DOHH2 (cell line): Measurements from ENCODE around the gene RIMBP2.

ENCODE experiments used
- H3F3A ChIP-seq: fragments of 200-600 bp; sonication (generic), shearing (Covaris generic); 2 replicates; pipeline ENCODE4 v1.6.0; 2016; ENCODE audit warnings: antibody characterized with exemption, mild to moderate bottlenecking; ENCODE audit not compliant: control insufficient read depth, insufficient read depth
- H3K27ac ChIP-seq: fragments of 200-600 bp; sonication (generic); 2 replicates; pipeline ENCODE4 v1.5.1; 2014; ENCODE audit warnings: low read depth, mild to moderate bottlenecking, low read length, moderate library complexity
- H3K27me3 ChIP-seq: fragments of 200-600 bp; sonication (generic); 2 replicates; pipeline ENCODE4 v1.6.1; 2014; ENCODE audit warnings: mild to moderate bottlenecking, low read length, mixed read lengths; ENCODE audit not compliant: control insufficient read depth
- H3K36me3 ChIP-seq: fragments of 200-600 bp; sonication (generic); 2 replicates; pipeline ENCODE4 v1.6.1; 2014; ENCODE audit warnings: mild to moderate bottlenecking, low read length, moderate library complexity, mixed read lengths; ENCODE audit not compliant: control insufficient read depth
- H3K4me1 ChIP-seq: fragments of 200-600 bp; sonication (generic); 2 replicates; pipeline ENCODE4 v1.6.1; 2014; ENCODE audit warnings: mild to moderate bottlenecking, low read length, mixed read lengths; ENCODE audit not compliant: control insufficient read depth
- H3K4me2 ChIP-seq: fragments of 200-600 bp; sonication (generic); 2 replicates; pipeline ENCODE4 v1.6.0; 2014; ENCODE audit warnings: mild to moderate bottlenecking, low read length, moderate library complexity
- H3K4me3 ChIP-seq: fragments of 200-600 bp; sonication (generic); 2 replicates; pipeline ENCODE4 v1.5.1; 2014; ENCODE audit warnings: mild to moderate bottlenecking, low read length, mixed read lengths
- H3K79me2 ChIP-seq: fragments of 200-600 bp; sonication (generic); 2 replicates; pipeline ENCODE4 v1.6.1; 2014; ENCODE audit warnings: mild to moderate bottlenecking, low read length, mixed read lengths; ENCODE audit not compliant: control insufficient read depth
- H3K9me2 ChIP-seq: fragments of 200-600 bp; sonication (generic); replicated peaks from 2 replicates; pipeline ENCODE4 v1.6.1; 2014; ENCODE audit warnings: mild to moderate bottlenecking, low read length, mixed read lengths; ENCODE audit not compliant: control insufficient read depth
- H3K9me3 ChIP-seq: fragments of 200-600 bp; sonication (generic); 2 replicates; pipeline ENCODE4 v1.6.1; 2014; ENCODE audit warnings: antibody characterized with exemption, low read length, mixed read lengths; ENCODE audit not compliant: control insufficient read depth, insufficient read depth
- H4K20me1 ChIP-seq: fragments of 200-600 bp; sonication (generic); 2 replicates; pipeline ENCODE4 v1.6.0; 2014; ENCODE audit warnings: low read depth, mild to moderate bottlenecking, antibody characterized with exemption, low read length, moderate library complexity; ENCODE audit not compliant: control insufficient read depth, insufficient read depth
- EZH2phosphoT487 ChIP-seq: fragments of 200-600 bp; sonication (generic); IDR thresholded peaks from 2 replicates; pipeline ENCODE4 v1.6.1; 2017; ENCODE audit warnings: borderline replicate concordance, mild to moderate bottlenecking, antibody characterized with exemption, low read length, moderate library complexity, mixed read lengths
- TF ChIP-seq, protein P1 (sequence below): fragments of 200-600 bp; sonication (generic); IDR thresholded peaks from one replicate; pipeline ENCODE4 v1.5.1; 2014; ENCODE audit warnings: antibody characterized with exemption, mild to moderate bottlenecking, low read depth, low read length; ENCODE audit not compliant: poor library complexity, severe bottlenecking

The RIMBP2 gene

DNA sequence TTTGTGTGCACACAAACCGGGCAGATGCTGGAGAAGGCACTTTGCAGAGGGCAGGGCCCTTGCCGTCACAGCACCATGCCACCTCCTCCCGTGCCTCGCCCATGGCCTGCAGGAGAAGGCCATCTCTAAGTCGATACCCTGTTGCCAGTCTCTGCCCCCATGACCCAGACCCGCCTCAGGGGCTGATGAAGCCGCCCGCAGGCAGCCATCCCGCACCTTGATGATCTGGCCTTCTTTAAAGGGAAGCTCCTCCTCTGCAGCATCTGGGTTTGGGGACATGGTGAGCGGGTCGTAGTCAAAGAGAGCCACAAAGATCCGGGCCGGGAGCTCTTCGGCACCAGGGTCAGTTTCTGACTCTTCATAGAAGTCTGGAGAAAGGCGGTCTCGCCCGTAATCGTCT lies 302.2 kb downstream of the RIMBP2 start:
- H3K4me2 ChIP-seq, result no peak overlapping the region
- TF ChIP-seq, protein P1, sequence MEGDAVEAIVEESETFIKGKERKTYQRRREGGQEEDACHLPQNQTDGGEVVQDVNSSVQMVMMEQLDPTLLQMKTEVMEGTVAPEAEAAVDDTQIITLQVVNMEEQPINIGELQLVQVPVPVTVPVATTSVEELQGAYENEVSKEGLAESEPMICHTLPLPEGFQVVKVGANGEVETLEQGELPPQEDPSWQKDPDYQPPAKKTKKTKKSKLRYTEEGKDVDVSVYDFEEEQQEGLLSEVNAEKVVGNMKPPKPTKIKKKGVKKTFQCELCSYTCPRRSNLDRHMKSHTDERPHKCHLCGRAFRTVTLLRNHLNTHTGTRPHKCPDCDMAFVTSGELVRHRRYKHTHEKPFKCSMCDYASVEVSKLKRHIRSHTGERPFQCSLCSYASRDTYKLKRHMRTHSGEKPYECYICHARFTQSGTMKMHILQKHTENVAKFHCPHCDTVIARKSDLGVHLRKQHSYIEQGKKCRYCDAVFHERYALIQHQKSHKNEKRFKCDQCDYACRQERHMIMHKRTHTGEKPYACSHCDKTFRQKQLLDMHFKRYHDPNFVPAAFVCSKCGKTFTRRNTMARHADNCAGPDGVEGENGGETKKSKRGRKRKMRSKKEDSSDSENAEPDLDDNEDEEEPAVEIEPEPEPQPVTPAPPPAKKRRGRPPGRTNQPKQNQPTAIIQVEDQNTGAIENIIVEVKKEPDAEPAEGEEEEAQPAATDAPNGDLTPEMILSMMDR, result no peak
- TF ChIP-seq EZH2phosphoT487, result no peak
- no peaks in the 10 kb centered on the region for H3K36me3 ChIP-seq
- H3K27ac ChIP-seq, result no peak overlapping the region
- H3F3A ChIP-seq, result no peaks in the 10 kb centered on the region
- H3K4me3 ChIP-seq, result no peak overlapping the region
- H4K20me1 ChIP-seq, result no peaks in the 10 kb centered on the region
- H3K4me1 ChIP-seq, result no peaks in the 10 kb centered on the region
- H3K79me2 ChIP-seq, result no peaks in the 10 kb centered on the region
- no peaks in the 10 kb centered on the region for H3K9me3 ChIP-seq
- no peaks in the 10 kb centered on the region for H3K9me2 ChIP-seq
- H3K27me3 ChIP-seq, result no peaks in the 10 kb centered on the region

DNA sequence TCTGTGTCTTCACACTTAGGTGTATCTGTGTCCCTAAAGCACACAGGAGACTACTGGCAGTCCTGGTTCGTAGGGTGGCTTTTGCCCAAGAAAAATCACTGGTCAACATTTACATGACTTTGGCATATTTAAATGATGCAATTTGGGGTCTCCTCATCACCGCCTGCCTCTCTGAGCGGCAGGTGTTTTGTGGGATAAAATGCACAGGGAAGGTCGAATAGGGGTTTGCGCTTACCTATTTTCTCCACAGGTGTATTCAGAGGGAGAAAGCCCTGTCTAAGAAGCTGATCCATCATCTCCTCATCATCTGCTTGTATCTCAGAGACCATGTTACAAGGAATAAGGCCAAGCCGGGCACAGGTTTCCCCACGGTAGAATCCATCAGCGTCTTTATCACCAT lies 303.7 kb downstream of the RIMBP2 start:
- Histone ChIP-seq H3K79me2 (no peaks in the 10 kb centered on the region), H4K20me1 (no peaks in the 10 kb centered on the region), H3K9me2 (no peaks in the 10 kb centered on the region), H3K4me1 (no peaks in the 10 kb centered on the region), H3K27me3 (no peaks in the 10 kb centered on the region), H3K4me2 (no peak overlapping the region), H3K27ac (no peak overlapping the region), H3K9me3 (no peaks in the 10 kb centered on the region), H3K4me3 (no peak overlapping the region), H3K36me3 (no peaks in the 10 kb centered on the region), H3F3A (no peaks in the 10 kb centered on the region)
- no peak for TF ChIP-seq EZH2phosphoT487
- TF ChIP-seq, protein P1, result no peak

DNA sequence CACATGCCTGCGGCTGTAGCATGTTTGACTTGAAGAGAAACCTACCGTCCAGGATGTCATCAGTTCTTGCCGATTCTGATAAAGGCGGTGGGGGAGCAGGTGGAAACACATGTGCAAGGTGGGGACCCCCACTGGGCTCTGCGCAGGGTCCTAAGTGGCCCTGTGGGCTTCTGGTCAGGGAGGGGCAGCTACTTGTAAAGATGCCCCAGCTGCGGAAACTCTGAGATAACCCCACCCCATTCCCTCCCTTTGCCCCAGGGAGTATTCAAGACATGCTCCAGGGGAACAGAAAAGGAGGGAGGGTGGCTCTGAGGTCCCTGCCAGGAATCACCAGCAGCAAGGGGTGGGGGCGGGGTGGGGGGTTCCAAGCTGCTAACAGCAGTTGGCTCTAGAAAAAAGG lies 310.8 kb downstream of the RIMBP2 start:
- Histone ChIP-seq H3K4me3 (no peak overlapping the region), H3K9me2 (no peaks in the 10 kb centered on the region), H3K36me3 (no peaks in the 10 kb centered on the region), H3F3A (no peaks in the 10 kb centered on the region), H3K79me2 (no peaks in the 10 kb centered on the region), H3K27ac (no peak overlapping the region), H3K27me3 (no peaks in the 10 kb centered on the region), H3K9me3 (no peaks in the 10 kb centered on the region), H3K4me1 (no peaks in the 10 kb centered on the region), H4K20me1 (no peaks in the 10 kb centered on the region), H3K4me2 (no peak overlapping the region)
- TF ChIP-seq, protein P1, result no peak
- no peak for TF ChIP-seq EZH2phosphoT487

DNA sequence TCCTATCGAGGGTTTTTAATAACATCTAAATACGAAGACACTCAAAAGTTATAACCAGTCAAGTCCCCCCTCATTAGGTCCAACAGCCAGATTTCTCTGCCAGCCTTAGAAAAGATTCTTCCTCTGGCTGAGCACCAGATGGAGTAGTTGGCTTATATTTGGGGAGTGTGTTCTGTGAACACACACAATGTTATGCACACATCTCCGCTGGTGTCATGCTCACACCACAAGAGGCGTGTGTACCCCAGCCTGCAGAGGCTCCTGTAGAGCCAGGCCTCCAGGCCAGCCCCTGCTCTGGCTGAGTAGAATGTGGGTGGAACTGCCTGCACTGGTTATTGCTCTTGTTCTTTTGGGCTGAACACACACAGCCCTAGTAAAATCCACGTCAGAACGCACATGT lies 314.4 kb downstream of the RIMBP2 start:
- no peak overlapping the region for H3K27ac ChIP-seq
- no peaks in the 10 kb centered on the region for H3K36me3 ChIP-seq
- no peak overlapping the region for H3K4me2 ChIP-seq
- H3K9me2 ChIP-seq, result no peaks in the 10 kb centered on the region
- no peaks in the 10 kb centered on the region for H3K9me3 ChIP-seq
- no peaks in the 10 kb centered on the region for H4K20me1 ChIP-seq
- no peaks in the 10 kb centered on the region for H3K4me1 ChIP-seq
- no peaks in the 10 kb centered on the region for H3K79me2 ChIP-seq
- no peak for TF ChIP-seq EZH2phosphoT487
- TF ChIP-seq, protein P1, result no peak
- H3F3A ChIP-seq, result no peaks in the 10 kb centered on the region
- H3K4me3 ChIP-seq, result no peak overlapping the region
- no peaks in the 10 kb centered on the region for H3K27me3 ChIP-seq
